Measurements from ENCODE around the gene TXNDC12. TPM values are rescaled to one million over a fixed set of nuclear protein-coding genes. Genes with fewer than 3 reads are reported as not detected.
A peak's percentile ranks its signal among the peaks of the same experiment; 100 is the strongest.

The TXNDC12 gene
- total RNA-seq, 2 donors from 2014 or later: 25.7 to 38.7 TPM

DNA sequence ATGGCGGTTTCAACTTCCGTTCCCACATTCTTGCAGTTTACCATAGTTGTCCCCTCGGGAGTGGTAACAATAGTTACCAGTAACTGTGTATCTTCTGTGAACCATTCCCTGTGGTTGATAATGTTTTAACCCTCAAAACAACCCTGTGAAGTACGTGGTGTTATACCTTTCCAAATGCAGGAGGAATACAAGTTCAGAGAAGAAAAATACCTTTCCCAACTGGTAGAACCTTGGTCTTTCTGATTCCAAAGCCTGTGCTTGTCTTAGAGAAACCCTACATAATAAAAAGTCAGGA lies 1.9 kb upstream of the TXNDC12 start:
- Histone ChIP-seq H3K9me3 (no peaks in the 10 kb centered on the region), H3K4me3 (peak overlapping the region; percentile 83 to 87), H3K36me3 (replicated peaks in 1 of 2; ENCODE audit: insufficient read depth in 1 of 2, low read depth in 2 of 2) (peaks cover 0 to 6% of the 10 kb centered on the region in 2 donors), H3K4me1 (peaks cover 41% of the 10 kb centered on the region), H3K27me3 (no peaks in the 10 kb centered on the region), H3K27ac (peak overlapping the region; percentile 91 to 98 (median 94))
- ATAC-seq: no peak
- no peak for DNase-seq
- TF ChIP-seq POLR2A (IDR thresholded peaks at IDR 0.05): no peak
- TF ChIP-seq, protein P1, sequence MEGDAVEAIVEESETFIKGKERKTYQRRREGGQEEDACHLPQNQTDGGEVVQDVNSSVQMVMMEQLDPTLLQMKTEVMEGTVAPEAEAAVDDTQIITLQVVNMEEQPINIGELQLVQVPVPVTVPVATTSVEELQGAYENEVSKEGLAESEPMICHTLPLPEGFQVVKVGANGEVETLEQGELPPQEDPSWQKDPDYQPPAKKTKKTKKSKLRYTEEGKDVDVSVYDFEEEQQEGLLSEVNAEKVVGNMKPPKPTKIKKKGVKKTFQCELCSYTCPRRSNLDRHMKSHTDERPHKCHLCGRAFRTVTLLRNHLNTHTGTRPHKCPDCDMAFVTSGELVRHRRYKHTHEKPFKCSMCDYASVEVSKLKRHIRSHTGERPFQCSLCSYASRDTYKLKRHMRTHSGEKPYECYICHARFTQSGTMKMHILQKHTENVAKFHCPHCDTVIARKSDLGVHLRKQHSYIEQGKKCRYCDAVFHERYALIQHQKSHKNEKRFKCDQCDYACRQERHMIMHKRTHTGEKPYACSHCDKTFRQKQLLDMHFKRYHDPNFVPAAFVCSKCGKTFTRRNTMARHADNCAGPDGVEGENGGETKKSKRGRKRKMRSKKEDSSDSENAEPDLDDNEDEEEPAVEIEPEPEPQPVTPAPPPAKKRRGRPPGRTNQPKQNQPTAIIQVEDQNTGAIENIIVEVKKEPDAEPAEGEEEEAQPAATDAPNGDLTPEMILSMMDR (IDR thresholded peaks at IDR 0.05): no peak
- 0% methylated on average over 4 of the region's 4 CpGs for WGBS, 2 donors
- intact Hi-C loops (cut with DNase I): no loop called here

DNA sequence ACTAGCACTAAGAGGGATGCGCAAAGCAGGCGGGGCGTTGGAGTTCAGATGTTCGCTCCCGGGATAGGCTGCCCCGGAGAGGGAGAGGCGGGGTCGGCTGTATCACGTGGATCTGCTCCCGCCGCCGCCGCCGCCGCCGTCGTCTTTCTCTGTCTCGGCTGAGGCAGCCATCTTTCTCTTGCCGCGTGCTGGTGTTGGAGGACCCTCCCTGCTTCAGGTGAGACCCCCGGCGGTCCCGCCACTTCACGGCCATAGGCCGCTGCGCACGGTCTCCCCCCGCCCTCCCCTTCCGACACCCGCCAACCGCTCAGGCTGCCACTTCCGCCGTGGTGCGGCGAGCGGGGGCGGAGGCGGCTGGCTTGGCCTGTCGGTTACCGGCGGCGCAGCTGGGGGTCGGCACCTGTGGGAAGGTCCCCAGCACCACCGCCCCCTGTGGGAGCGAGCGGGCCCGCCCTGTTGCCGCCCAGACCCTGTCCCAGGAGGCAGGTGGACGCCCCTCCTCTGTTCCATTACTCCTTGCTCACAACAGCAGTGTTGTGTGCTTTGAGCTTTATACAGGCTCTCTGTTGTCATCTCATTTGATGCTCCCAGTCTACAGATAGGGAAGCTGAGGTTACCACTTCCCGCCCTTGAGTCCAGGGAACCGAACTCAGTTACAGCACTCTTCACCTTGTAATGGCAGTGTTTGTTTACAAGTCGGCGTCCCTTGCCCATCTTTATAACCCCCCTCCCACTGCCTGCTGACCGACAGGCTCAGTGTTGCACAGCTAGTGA lies 1.4 kb upstream of the TXNDC12 start, which contains the start of gene BTF3L4:
BTF3L4 (plus strand) TSS at position 133 of the 774 bp plus-strand sequence. CDS start 3,553 bp downstream, outside the sequence.
- Histone ChIP-seq H3K27ac (peak within 1 kb of the TSS; percentile 91 to 98 (median 94)), H3K36me3 (replicated peaks in 1 of 2; ENCODE audit: insufficient read depth in 1 of 2, low read depth in 2 of 2) (peaks cover 0 to 6% of the 10 kb centered on the region in 2 donors), H3K27me3 (no peaks in the 10 kb centered on the region), H3K9me3 (no peaks in the 10 kb centered on the region), H3K4me1 (peaks cover 41% of the 10 kb centered on the region), H3K4me3 (peak within 1 kb of the TSS; percentile 83 to 87)
- intact Hi-C loops (cut with DNase I): no loop called here
- peak; percentile 93 for ATAC-seq
- peak; percentile 96 to 98 (median 97) for DNase-seq
- TF ChIP-seq, protein P1 (IDR thresholded peaks at IDR 0.05): no peak
- TF ChIP-seq POLR2A (IDR thresholded peaks at IDR 0.05): peak; percentile 49 to 82 (median 79)
- 0% methylated on average over 11 to 54 of the region's 54 CpGs for WGBS, 2 donors

DNA sequence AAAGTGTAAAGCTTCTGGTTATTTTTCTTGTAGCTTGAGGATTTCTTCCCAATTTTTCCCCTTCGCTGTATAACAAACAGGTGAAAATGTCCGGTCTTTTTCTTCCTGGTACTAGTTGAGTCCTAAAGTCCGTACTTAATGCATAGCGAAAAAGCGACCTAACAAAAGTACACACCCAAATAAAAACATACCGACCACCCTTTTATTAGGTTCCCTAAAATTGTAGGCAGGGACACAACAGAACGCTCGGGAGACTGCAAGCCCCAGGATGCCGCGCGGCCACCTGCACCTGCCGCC lies 823 bp upstream of the TXNDC12 start:
- Histone ChIP-seq H3K27me3 (no peaks in the 10 kb centered on the region), H3K4me3 (peak overlapping the region; percentile 83 to 87), H3K27ac (peak overlapping the region; percentile 91 to 98 (median 94)), H3K9me3 (no peaks in the 10 kb centered on the region), H3K4me1 (peaks cover 41% of the 10 kb centered on the region), H3K36me3 (replicated peaks in 1 of 2; ENCODE audit: insufficient read depth in 1 of 2, low read depth in 2 of 2) (peaks cover 0 to 5% of the 10 kb centered on the region in 2 donors)
- ATAC-seq (no peak), DNase-seq (no peak)
- intact Hi-C loops (cut with DNase I): no loop called here
- 0 to 1% methylated on average over 12 of the region's 12 CpGs for WGBS, 2 donors
- TF ChIP-seq POLR2A (IDR thresholded peaks at IDR 0.05): no peak
- TF ChIP-seq, protein P1 (IDR thresholded peaks at IDR 0.05): peak in 1 of 7 experiments; percentile 3

DNA sequence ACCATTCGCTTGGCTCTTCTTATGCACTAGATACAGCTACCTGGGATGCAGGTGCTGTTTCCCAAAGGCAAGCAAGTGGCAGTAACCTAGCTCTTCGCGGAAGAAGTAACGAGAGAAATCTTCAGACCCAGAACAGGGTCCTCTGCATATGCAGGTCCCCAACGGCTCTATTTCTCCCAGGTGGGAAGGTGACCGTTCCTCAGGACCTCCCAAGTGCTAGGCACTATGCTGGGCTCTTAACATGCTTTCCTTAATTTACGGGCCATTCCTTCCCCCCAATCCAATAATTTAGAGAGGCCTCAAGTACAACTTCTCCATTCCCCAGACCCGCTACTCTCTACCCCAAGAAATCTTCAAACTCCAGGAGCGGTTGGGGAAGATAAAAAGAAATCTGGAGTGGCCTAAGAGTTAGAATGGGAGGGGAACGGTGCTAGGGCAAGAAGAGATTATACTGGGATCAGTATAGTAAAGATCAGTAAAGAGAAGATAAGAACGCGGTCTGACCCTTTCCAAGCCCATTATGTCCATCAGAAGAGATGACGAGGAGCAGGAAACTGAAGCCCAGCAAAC lies 410 bp downstream of the TXNDC12 start:
- 0 to 3% methylated on average over 13 of the region's 13 CpGs for WGBS, 2 donors
- H3K27me3 ChIP-seq: no peaks in the 10 kb centered on the region
- no peaks in the 10 kb centered on the region for H3K9me3 ChIP-seq
- no peak for TF ChIP-seq POLR2A (IDR thresholded peaks at IDR 0.05)
- TF ChIP-seq, protein P1 (IDR thresholded peaks at IDR 0.05): no peak
- intact Hi-C loops (cut with DNase I): no loop called here
- H3K27ac ChIP-seq: peak overlapping the region; percentile 91 to 98 (median 94)
- H3K36me3 ChIP-seq (replicated peaks in 1 of 2; ENCODE audit: insufficient read depth in 1 of 2, low read depth in 2 of 2): no peaks in the 10 kb centered on the region
- H3K4me1 ChIP-seq: peaks cover 39% of the 10 kb centered on the region
- ATAC-seq (no peak), DNase-seq (no peak)
- peak overlapping the region; percentile 83 to 87 for H3K4me3 ChIP-seq

All from body of pancreas (tissue), 4 donors.